NCI-H526 (cell line): ENCODE measurements around the gene TNS3.
A peak's percentile ranks its signal among the peaks of the same experiment; 100 is the strongest.
"Not testable (repeated sequence)": the region's sequence is repeated elsewhere in the genome, so short reads cannot be mapped to it uniquely, and the experiment has no call there.

Experiments used
- DNase-seq, 2 experiments: peaks; one replicate each; lab custom pipeline; 2025; lab: John Stamatoyannopoulos, UW

Gene TNS3

GRCh38 chr7:47581804-47582763 lies at the start of gene TNS3:
Gene TNS3, minus strand, starts transcription at chr7:47582111. Its CDS starts 142,475 bp downstream, at chr7:47439636.
- peak in 1 of 2 experiments; percentile 36 for DNase-seq

DNA sequence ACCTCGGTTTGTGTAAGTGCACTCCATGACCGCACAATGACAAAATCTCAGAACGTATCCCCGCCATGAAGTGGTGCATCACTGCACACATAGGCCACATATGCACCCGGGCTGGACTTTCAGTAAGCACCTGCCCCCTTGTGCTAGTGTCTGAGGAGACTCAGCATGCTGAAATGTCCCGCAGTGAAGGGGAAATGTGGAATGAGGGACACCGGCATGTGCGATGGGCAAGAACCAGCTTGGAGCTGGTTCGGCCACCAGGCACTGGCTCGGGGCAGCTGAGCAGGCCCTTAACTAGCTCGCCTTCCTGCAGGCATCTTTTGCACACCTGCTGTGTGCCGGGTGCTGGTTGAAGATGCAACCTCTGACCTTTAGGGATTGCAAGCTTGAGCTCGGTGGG lies 49.8 kb upstream of the TNS3 start:
- DNase-seq: no peak

DNA sequence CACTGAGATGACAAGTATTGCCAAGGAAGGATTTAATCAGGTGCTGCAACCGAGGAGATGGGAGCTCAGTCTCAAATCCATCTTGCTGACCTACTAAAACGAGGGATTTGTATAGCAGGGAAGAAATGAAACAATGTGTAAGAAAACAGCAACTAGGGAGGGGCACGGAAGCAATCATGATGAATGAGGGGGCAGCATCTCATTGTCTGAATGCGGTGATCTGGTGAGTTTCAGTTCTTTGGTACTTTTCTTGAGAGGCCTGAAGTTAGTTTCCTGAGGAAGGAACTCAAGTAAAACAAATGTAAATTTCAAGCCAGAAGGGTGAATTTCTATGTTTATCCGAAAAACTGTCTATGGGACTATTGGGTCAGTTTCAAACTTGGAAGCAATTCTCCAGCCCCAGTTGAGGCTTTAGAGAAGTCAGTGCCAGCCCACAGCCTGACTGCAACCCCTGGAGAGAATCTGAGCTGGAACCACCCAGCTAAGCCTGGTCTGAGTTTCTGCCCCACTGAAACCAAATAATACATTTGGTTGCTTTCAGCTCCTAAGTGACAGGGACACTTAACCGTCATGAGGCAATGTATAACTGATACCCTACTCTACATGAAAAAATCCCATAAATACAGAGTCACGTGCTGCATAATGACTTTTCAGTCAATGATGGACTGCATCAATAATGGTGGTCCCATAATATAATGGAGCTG lies 45.8 kb upstream of the TNS3 start:
- no peak for DNase-seq

DNA sequence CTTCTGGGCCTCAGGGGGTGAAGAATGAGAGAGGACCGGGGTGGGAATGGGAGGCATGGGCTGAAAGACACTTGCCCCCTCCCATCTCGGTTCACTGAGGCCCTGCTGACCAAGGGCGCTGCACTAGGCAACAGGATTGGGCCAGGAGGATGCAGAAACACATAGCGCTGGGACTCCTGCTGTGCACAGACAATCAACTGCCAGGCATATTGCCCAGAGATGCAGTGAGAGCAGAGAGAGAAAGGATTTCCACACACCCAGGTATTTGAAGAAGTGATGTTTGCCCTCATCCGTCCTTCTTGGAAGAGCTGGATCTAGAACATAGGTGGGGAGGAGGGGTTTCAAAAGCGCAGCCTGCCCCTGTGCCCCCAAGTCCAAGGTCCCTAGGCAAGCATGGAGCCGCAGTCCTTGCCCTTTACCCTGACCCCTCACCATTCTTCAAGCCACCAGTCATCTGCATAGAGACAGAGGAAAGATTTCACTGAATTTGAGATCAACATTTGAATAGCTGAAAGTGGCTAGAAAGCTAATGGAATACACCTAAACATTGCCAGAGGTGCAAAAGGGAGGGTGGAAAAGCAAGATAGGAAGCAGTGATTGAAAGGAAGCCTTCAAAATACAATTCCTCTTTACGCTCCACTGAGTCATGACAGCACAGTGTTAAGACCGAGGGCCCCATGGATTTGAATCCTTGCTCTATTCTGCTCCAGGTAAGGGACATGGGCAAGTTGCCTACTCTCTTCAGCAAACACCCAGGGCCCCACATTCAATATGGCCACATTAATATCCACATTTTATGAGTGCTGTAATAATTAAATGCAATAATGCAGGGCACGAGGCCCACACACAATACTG lies 44.2 kb upstream of the TNS3 start:
- no peak for DNase-seq

- DNase-seq: no peak
Observed at GRCh38 chr7:47624689-47625088, 42.8 kb upstream of the TNS3 start.

- no peak for DNase-seq
Observed at GRCh38 chr7:47622946-47623640, 41.2 kb upstream of the TNS3 start.

GRCh38 chr7:47622586-47622945 lies 40.7 kb upstream of the TNS3 start:
- DNase-seq: no peak

GRCh38 chr7:47621979-47622561 lies 40.2 kb upstream of the TNS3 start:
- DNase-seq: no peak

DNA sequence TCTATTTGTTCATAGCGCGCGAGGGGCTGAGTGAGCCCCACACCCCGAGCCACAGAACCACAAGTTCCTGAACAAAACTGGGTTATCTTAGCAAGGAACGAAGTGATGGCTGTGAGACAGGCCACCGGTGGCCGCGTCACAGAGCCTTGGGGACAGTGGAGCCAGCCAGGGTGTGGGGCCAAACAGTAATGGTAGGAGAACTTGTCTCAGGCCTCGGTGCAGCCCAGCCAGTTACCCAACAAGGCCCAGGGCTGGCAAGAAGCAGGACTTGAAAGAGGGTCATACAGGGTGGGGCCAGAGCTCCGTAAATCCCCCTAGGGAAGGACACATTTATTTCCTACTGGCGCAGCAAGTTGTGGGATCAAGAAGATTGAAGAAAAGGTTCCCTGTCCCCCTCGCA lies 39.4 kb upstream of the TNS3 start:
- no peak for DNase-seq

DNA sequence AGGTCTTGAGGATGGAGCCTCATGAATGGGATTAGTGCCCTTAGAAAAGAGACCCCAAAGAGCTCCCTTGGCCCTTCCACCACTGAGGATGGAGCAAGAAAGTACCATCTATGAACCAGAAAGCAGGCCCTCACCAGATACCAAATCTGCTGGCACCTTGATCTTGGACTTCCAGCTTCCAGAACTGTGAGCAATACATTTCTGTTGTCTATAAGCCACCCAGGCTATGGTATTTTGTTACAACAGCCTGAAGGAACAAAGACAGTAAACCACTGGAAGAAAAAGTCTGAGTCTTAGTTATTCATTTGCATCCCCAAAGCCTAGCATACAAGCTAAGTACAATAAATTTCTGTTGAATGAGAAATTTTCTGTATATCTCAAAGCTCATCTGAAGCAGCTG lies 37.9 kb upstream of the TNS3 start:
- no peak for DNase-seq

- DNase-seq: no peak
Observed at GRCh38 chr7:47617131-47617530, 35.2 kb upstream of the TNS3 start.

GRCh38 chr7:47614450-47614849 lies 32.5 kb upstream of the TNS3 start:
- no peak for DNase-seq

DNA sequence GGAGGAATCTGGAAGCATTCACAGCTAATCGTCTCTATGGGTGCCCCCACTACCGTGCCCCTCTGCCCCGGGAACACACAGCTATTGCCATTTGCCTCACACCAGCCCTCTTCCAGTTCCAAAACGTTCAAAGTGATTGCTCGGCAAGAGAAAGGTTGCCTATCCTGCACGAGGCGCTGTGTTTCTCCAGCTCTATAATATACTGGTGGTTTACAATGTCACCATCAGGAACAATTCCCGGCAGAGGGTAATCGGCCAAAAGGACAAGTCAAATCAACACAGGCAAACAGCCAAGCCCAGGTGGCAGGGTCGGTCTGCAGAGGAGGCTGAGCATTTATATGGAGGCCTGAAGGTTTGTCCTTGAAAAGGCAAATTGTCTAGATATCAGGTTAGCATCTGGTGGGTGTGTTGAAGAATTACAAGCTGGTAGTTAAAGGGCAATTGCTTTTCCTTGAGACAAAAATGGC lies 29.2 kb upstream of the TNS3 start:
- no peak for DNase-seq

GRCh38 chr7:47610506-47611044 lies 28.7 kb upstream of the TNS3 start:
- peak; percentile 12 to 28 for DNase-seq

- no peak for DNase-seq
Observed at GRCh38 chr7:47609803-47610452, 28.0 kb upstream of the TNS3 start.

DNA sequence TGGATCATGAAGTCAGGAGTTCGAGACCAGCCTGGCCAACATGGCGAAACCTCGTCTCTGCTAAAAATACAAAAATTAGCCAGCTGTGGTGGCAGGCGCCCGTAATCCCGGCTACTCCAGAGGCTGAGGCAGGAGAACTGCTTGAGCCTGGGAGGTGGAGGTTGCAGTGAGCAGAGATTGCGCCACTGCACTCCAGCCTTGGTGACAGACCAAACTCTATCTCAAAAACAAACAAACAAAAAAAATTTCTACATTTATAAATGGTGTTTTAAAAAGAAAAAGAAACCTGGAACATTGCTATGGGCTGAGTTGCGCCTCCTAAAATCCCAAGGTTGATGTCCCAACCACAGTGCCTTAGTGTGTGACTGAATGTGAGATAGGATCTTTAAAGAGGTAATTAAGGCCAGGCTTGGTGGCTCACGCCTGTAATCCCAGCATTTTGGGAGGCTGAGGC lies 24.7 kb upstream of the TNS3 start:
- not testable (repeated sequence) for DNase-seq

DNA sequence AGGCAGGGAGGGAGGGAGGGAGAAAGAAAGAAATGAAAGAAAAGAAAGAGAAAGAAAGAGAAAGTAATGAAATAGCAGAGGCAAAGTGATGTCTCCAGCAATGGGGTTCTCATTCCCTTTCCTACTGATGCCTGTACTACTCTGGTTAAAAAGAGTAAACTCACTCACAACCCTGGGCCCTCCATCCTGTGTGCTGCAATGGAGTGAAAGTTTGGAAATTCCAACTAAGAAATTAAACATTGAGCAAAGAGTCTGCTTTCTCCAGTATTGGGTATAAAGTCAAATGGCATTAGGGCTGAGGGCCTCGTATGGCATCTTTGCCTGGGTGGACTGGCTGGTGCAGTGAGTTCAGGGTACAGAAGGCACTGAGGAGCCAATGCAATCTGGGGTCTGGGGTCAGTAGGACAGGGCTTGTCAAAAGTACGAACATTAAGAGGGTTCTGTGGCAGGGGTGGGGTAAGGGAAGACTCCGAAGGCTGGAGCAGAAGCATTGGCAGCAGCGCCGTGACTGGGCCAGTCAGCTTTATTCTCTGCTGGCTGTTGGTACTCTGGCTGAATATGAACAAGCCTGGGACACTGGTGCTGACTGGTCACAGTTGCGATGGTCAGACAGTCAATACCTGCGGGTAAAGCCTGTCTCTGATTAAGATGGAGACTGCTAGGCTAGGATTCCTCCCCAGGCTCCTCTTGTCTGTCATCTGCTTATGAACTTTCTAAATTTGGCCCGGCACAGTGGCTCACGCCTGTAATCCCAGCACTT lies 24.1 kb upstream of the TNS3 start:
- DNase-seq: no peak

GRCh38 chr7:47604496-47604890 lies 22.6 kb upstream of the TNS3 start:
- DNase-seq: no peak

GRCh38 chr7:47603514-47604255 lies 21.8 kb upstream of the TNS3 start:
- not testable (repeated sequence) for DNase-seq
